Erythroblast (primary cell): ENCODE results near the gene NOTUM.

Source experiments
- DNase-seq, 2 experiments: peaks; one replicate each; lab custom pipeline; 2025; lab: John Stamatoyannopoulos, UW
- GATA1 ChIP-seq: IDR thresholded peaks from 2 replicates; pipeline ENCODE4 v1.6.1; 2011; ENCODE audit warnings: low read depth, mild to moderate bottlenecking, control low read depth, low read length, moderate library complexity
- POLR2A ChIP-seq: IDR thresholded peaks from 2 replicates; pipeline ENCODE4 v1.6.1; 2011; ENCODE audit warnings: mild to moderate bottlenecking, low read length

NOTUM gene

GRCh38 chr17:81976332-81977210, 15.6 kb upstream of the NOTUM start:
- peak; percentile 41 to 56 for DNase-seq
- TF ChIP-seq GATA1 (no peak), POLR2A (no peak)

GRCh38 chr17:81973432-81973831, 12.4 kb upstream of the NOTUM start:
- TF ChIP-seq POLR2A = no peak
- TF ChIP-seq GATA1 = no peak
- DNase-seq = no peak

GRCh38 chr17:81968850-81969812, 8.1 kb upstream of the NOTUM start:
- no peak for TF ChIP-seq POLR2A
- TF ChIP-seq GATA1 = no peak
- no peak for DNase-seq

- TF ChIP-seq POLR2A = no peak
- no peak for DNase-seq
These were observed 7.4 kb upstream of the NOTUM start for GRCh38 chr17:81968396-81968745.

- TF ChIP-seq POLR2A (no peak), GATA1 (no peak)
These were observed 6.8 kb upstream of the NOTUM start for GRCh38 chr17:81967533-81968395.

GRCh38 chr17:81967244-81967532, 6.2 kb upstream of the NOTUM start:
- TF ChIP-seq GATA1 = no peak
- TF ChIP-seq POLR2A = no peak
- no peak for DNase-seq

More at GRCh38 chr17:81967533-81968395, 6.8 kb upstream of the NOTUM start:
- DNase-seq = peak; percentile 80 to 84

- no peak for TF ChIP-seq POLR2A
- no peak for TF ChIP-seq GATA1
- no peak for DNase-seq
These were observed 5.6 kb upstream of the NOTUM start for GRCh38 chr17:81966343-81967243.

- DNase-seq = no peak
These were observed 3.3 kb upstream of the NOTUM start for GRCh38 chr17:81964081-81964849.

GRCh38 chr17:81962499-81963441, 1.8 kb upstream of the NOTUM start:
- TF ChIP-seq POLR2A (no peak), GATA1 (no peak)

More at GRCh38 chr17:81964081-81964849, 3.3 kb upstream of the NOTUM start:
- TF ChIP-seq GATA1 (no peak), POLR2A (no peak)

GRCh38 chr17:81961521-81962498, 823 bp upstream of the NOTUM start:
- no peak for TF ChIP-seq POLR2A
- no peak for TF ChIP-seq GATA1

More at GRCh38 chr17:81962499-81963441, 1.8 kb upstream of the NOTUM start:
- DNase-seq = no peak

More at GRCh38 chr17:81961521-81962498, 823 bp upstream of the NOTUM start:
- no peak for DNase-seq
